SHP77 treated with DMSO at 0.1 percent for 48 hours (cell line): ENCODE measurements around the gene GAR1.
"Not testable (repeated sequence)": the region's sequence is repeated elsewhere in the genome, so short reads cannot be mapped to it uniquely, and the experiment has no call there.

Experiments used
- DNase-seq: peaks from one replicate; lab custom pipeline; 2025; lab: John Stamatoyannopoulos, UW

Gene GAR1

DNA sequence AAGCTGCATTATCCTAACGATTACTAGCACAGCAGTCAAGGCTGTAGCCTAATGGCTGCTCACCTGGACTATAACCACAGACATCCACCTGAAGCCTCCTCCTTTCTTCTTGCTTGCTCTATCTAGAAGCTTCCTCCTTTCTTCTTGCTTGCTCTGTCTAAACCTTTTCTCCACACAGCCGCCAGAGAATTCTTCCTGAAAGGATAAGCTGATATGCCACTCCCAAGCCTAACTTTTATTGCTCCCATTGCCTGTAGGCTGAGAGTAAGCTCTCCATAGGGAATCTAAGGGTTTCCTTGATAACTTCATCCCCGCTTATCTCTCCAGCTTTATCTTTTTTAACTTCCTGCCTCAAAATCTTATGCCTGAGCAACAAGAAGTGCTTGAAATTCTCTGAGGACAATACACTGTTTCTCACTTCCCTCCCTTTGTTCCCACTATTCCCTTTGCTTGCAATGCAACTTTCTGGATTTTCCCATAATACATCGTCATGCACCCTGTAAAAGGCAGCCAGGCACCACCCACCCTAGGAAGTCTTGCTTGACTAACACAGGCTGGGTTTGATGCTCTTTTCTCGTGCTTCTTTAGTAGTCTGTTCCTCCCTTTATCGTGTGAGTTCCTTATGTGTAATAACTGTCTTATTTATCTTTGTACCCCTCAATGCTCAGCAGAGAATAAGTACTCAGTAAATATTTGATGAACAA, 31.0 kb downstream of the GAR1 start:
- no peak for DNase-seq

DNA sequence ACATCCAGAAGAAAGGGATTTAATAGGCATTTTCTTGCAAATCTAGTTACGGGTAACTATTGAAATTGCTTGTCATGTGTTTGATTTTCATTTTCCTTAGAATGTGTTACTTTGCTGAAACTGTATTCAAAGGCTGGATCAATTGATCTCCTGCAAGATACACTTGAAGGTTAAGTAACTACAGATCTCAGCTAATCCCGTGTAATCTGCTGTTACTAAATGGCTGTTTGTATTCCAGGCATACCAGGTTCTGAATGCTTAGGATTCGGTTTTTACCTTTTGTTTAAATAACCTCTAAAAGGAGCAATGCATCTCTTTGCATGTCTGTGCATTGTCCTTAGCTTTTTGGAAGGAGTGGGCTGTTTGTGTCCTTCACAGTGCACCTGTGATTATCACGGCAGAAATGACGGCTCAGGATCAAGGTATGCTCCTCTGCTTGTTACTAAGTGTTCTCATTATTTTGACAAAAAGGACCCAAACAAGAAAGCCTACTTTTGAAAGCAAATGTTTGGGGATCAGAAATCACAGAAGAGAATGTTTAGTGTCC, 32.4 kb downstream of the GAR1 start, which contains the start of gene LRIT3:
Gene LRIT3 (plus strand): TSS at position 212 of the 547 bp plus-strand sequence. CDS start 95 bp downstream, at position 307.
- no peak for DNase-seq

DNA sequence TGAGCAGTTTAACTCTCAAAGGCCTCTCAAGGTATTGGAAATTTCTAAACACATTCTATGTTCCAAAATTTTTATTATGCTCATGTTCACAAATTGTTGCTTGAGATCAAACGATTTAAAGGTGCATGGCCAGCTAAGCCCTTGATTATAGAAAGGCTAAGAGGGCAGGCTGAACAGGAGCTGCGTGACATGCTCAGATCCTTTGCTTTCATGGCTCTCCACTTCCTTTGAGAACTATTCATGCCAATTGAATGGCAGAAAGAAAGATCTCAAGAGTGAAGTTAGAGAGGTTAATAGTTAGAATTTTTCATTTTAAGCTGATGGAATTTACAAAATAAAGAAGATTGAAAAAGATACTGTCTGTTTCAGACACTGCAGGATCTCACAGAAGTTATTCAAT, 32.9 kb downstream of the GAR1 start:
- DNase-seq: no peak

DNA sequence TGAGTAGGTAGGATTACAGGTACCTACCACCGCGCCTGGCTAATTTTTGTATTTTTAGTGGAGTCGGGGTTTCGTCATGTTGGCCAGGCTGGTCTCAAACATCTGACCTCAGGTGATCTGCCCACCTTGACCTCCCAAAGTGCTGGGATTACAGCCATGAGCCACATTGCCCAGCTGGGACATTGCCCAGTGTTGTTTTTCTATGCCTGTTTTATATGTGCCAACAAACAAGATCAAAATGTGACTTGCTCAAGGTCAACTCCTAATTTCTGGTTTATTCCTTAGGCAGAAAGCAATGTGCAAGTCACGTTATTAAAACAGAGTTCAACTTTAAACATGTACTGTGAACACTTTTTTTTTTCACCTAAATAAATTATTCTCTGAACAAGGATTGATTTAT, 35.0 kb downstream of the GAR1 start:
- no peak for DNase-seq

DNA sequence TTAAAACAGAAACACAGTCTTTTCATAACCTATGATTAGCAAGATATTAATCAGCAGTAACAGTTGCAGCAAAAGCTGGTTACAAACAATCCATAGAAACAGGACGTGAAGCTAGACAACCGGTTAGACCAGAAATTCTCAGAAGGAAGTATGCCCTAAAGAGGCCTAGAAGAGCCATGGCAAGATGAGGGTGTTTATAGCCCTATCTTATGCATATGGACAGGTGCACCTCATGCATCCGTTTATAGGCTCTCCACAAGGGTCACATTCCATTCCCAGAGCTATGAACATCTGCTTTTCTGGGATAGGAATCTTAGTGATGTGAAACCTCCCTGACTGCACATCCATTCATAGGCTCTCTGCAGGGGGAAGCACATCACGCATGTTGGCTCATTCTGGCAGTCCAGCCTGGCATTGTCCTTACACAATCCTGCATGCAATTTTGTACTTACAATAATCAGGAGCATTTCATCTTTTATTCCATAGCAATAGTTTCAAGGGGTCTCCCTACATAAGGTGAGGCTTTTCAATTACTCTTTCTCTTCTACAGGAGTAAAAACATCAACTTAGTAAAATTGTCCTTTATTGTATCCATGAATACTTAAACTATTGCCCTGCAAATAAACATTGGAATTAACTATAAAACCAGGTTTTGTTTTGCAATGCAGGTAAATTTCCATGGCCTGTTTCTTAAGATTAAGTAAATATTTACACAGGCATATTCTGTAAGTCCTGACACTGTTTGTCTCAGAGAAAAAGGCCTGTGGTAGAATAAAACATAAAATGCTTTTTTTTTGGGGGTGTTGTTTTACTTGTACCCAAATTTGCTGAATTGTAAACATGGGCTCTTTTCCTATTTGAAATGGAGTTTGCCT, 44.1 kb downstream of the GAR1 start:
- not testable (repeated sequence) for DNase-seq

DNA sequence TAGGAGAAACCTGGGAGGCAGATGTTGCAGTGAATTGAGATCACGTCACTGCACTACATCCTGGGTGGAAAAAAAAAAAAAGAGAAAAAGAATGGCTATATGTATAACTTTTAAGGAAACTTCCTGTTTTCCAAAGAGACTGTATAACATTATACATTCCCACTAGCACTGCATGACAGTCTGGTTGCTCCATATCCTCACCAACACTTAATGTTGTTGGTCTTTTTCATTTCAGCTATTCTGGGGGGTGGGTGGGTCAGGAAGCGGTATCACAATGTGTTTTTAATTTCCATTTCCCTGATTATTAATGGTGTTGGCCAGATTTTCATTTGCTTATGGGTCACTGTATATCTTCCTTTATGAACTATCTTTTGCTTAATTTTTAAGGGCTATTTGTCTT, 45.7 kb downstream of the GAR1 start:
- no peak for DNase-seq

DNA sequence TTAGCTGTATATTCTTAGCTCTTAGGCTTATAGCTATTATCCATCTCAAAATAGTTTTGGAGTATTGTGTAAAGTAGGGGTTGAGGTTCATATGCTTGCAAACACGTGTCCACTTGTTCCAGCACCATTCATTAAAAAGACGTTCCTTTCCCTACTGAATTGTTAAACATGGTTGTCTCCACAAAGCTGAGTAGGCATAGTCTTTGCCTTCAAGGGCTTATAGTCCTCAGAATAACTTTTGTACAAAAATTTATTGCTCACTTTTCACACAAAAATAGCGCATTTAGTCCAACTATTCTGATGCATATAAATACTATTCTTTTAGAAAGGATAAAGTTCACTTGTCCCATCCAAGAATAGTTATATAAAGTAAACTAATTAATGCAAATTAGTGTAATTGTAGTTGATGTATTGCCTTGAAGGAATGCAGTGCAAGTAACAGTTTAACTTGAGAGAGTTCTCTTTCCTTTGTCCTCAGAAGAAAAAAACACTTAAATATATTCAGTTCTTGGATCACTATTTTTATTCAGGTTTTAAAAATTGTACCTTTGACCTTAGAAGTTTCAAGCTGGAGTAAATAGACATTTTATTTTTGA, 46.5 kb downstream of the GAR1 start:
- no peak for DNase-seq

DNA sequence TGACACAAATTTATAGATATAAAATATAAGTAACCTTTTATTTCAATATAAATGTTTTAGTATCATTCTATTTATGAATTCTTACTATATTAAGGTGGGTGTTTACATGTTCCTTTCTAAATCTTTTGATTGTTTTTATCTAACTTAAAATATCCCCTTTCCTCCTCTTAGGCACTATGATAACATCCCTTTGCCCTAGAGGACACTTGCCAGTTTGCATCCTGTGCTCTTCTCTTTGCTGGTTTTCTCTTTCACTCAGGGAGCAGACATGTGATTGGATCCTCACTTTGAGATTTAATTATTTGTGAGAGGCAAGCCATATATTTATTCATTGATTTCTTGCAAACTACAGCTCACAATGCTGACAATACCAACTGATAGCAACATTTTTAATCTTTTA, 48.6 kb downstream of the GAR1 start:
- DNase-seq: no peak

DNA sequence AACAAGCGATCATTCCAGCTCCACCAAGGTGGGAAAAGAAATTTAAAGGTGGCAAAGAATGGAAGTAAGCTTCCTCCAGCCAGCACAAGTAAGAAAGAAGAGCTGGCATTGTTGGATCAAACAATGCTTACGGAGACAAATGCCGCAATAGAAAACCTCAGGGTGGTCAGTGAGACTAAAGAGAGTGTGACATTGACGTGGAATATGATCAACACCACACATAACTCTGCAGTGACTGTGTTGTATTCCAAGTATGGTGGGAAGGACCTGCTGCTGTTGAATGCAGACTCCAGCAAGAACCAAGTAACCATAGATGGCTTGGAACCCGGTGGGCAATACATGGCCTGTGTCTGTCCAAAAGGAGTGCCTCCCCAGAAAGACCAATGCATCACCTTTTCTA, 54.5 kb downstream of the GAR1 start:
- DNase-seq: no peak

DNA sequence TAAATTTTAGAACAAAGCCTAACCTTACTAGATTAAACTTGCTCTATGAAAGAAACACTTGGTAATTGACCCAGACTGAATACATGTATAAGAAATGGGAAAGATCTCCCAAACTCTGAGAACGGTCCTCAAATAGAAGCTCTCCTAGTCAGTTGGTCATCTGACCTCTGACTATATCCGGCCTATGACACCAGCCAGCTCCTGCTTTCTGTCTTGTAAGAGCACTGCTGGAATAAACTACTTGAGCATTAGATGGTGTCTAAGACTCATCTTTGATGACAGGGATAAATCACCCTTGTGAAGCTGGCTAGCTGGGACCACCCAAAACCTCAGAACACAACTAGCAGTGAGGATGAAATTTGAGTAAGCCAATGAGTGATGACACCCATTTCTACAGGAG, 56.5 kb downstream of the GAR1 start:
- no peak for DNase-seq

DNA sequence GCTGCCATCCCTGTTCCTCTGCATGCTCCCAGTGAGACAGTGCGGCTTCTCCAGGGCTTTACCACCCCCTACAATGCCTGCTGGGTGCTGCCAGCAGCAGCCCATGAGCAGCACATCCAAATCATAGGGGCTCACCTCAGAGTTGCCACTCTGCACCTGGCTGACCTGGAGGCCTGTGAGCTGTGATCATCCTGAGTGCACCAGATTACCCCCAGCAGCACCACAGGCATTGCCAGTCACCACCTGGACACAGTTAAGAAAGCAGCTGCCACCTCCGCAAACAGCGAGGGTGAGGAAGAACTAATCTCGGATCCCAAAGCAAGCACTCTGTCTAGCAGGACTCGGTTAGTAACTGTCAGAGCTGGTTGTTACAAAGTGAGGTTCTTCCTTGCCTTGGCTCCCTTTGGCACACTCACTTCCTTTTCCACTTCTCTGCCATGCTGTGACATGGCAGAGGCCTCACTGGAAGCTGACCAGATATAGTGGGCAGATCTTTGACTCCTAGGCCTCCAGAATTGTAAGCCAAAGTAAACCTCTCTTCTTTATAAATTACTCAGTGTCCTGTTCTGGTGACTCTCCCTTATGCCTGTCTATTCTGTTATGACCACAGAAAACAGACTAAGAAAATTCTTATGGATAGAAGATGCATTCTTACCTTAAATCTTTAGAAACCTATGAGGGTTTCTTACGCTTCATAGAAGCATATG, 57.5 kb downstream of the GAR1 start:
- DNase-seq: no peak

DNA sequence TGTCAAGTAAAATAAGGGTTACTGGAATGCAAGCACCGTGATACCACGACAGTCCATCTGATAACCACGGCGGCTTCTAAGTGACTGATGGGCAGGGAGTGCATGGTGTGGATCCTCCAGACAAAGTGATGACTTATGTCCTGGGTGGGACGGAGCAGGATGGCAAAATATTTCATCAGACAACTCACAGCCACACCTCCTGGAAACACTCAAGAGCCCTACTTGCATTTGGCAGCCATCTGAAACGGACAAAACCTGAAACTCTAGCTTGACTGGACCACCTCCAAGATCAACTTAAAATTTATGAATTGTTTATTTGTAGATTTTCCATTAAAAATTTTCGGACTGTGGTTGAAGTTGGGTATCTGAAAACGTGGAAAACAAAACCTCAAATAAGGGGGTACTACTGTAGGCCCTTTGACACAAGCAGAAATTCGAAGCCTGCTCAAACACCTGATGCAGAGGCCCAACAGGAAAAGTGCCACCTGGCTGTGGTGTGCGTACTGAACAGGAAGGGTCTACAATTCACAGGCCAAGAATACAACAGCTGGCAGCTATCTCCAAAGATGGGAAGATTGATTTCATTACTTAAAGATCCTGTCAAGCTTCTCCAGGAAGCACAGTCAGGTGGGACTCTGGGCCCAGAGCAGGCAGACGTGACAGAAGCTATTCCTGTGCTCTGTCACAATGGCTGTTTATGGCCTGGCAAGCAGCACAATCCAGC, 58.4 kb downstream of the GAR1 start:
- DNase-seq: no peak
